Breast epithelium (tissue), 3 donors: Measurements from ENCODE around the gene THSD4.

ENCODE experiments used
- POLR2A ChIP-seq: fragments of 450-650 bp; IDR thresholded peaks from one replicate; pipeline ENCODE4 v1.6.1; 2016; ENCODE audit warnings: antibody characterized with exemption, mild to moderate bottlenecking, moderate library complexity
- POLR2AphosphoS5 ChIP-seq, 3 donors: sonication (generic); formaldehyde crosslinking; IDR thresholded peaks; one replicate each; pipeline ENCODE4 v1.6.1; 2017; ENCODE audit warnings: antibody characterized with exemption in 3 of 3
- TF ChIP-seq, protein P1 (sequence below), 3 donors: fragments of 450-650 bp; IDR thresholded peaks; one replicate each; pipeline ENCODE4 v1.5.1; 2016 to 2017; ENCODE audit warnings: antibody characterized with exemption in 3 of 3, mild to moderate bottlenecking in 3 of 3, moderate library complexity in 3 of 3

- TF ChIP-seq, protein P1, sequence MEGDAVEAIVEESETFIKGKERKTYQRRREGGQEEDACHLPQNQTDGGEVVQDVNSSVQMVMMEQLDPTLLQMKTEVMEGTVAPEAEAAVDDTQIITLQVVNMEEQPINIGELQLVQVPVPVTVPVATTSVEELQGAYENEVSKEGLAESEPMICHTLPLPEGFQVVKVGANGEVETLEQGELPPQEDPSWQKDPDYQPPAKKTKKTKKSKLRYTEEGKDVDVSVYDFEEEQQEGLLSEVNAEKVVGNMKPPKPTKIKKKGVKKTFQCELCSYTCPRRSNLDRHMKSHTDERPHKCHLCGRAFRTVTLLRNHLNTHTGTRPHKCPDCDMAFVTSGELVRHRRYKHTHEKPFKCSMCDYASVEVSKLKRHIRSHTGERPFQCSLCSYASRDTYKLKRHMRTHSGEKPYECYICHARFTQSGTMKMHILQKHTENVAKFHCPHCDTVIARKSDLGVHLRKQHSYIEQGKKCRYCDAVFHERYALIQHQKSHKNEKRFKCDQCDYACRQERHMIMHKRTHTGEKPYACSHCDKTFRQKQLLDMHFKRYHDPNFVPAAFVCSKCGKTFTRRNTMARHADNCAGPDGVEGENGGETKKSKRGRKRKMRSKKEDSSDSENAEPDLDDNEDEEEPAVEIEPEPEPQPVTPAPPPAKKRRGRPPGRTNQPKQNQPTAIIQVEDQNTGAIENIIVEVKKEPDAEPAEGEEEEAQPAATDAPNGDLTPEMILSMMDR (IDR thresholded peaks at IDR 0.05): no peak
- TF ChIP-seq POLR2A: no peak
- TF ChIP-seq POLR2AphosphoS5 (IDR thresholded peaks at IDR 0.05): no peak
Measured at GRCh38 chr15:71825021-71825730, 709.9 kb downstream of the THSD4 start.
